Activated CD4-positive, alpha-beta T cell treated with anti-CD3 and anti-CD28 coated beads, Interleukin-2, amount 10 ng/mL, durations not matched to agents 7 days and 5 days (primary cell): ENCODE data around the gene CYB5RL. TPM values are rescaled to one million over a fixed set of nuclear protein-coding genes. Genes with fewer than 3 reads are reported as not detected.

Experiments used
- total RNA-seq, 2 experiments: library from RNA; stranded (reverse); gene quantifications; one replicate each; pipeline ENCODE4 v1.2.3, GENCODE V29; 2021

CYB5RL gene
- total RNA-seq, 2 experiments from 2014 or later = 10.8 to 13.4 TPM

Other genes with a start within 250 kb of the CYB5RL start
- gene LDLRAD1, start 181.8 kb downstream of the CYB5RL start, total RNA-seq = not detected
- gene TMEM59, start 146.8 kb downstream of the CYB5RL start, total RNA-seq = 100 to 1,000 TPM; 195 to 210 TPM
- gene TCEANC2, start 146.4 kb downstream of the CYB5RL start, total RNA-seq = 10 to 100 TPM; 13.5 to 14.9 TPM
- gene CDCP2, start 47.0 kb downstream of the CYB5RL start, total RNA-seq = not detected
- 10 to 100 TPM; 93.8 to 95.2 TPM for gene MRPL37, start 137 bp upstream of the CYB5RL start, total RNA-seq
- 100 to 1,000 TPM in 1 of 2 experiments, 10 to 100 TPM in 1; 93.4 to 127 TPM for gene SSBP3, start 206.4 kb upstream of the CYB5RL start, total RNA-seq